GM19328 (cell line): ENCODE results near the gene B3GNT8.
"Not testable (repeated sequence)": the region's sequence is repeated elsewhere in the genome, so short reads cannot be mapped to it uniquely, and the experiment has no call there.

Experiments
- ATAC-seq: cut with Tn5 transposase; IDR thresholded peaks from one replicate; pipeline ENCODE4 v1.9.1; 2021; ENCODE audit warnings: mild to moderate bottlenecking, moderate library complexity; ENCODE audit not compliant: unreplicated experiment

B3GNT8 gene

DNA sequence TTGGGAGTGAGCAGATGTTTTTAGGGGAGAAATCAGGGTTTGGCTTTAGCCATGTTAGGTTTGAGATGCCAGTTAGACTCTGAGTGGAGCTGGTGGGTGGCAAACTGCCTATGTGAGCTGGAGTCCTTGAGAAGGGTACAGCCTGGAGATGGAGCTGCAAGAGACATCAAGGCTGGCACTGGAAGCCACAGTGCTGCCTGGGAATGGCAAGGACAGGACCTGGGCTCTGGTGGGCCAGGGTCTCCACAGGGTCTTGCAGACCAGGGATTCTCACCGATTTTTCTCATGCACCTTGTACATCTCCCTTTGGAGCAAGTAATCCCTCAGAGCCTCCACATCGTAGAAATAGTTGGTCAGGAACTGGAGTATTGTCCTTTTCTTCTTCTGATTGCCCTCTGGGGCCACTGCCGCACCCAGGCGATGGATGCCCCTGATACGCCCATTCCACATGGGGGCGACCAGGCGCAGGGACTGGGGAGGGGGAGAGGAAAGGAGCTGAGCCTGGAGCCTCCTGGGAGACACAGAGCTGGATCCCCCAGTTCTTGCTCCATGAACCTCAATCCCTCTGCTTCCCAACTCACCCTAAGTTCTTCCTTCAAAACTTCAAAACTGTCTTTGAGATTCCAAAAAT is 10.9 kb upstream of the B3GNT8 start:
- no peak for ATAC-seq

DNA sequence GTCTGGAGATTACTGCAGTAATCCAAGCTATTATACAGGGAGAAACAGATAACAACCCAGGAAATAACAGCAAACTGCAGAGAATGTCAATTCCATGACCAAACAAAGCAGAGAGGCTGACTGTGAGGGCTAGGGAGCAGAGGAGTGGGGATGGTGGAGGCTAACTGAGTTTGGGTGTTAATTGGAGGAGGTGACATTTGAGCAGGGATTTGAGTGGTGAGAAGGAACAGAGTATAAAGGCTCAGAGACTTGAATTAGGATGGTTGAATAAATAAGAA is 9.4 kb upstream of the B3GNT8 start:
- no peak for ATAC-seq

DNA sequence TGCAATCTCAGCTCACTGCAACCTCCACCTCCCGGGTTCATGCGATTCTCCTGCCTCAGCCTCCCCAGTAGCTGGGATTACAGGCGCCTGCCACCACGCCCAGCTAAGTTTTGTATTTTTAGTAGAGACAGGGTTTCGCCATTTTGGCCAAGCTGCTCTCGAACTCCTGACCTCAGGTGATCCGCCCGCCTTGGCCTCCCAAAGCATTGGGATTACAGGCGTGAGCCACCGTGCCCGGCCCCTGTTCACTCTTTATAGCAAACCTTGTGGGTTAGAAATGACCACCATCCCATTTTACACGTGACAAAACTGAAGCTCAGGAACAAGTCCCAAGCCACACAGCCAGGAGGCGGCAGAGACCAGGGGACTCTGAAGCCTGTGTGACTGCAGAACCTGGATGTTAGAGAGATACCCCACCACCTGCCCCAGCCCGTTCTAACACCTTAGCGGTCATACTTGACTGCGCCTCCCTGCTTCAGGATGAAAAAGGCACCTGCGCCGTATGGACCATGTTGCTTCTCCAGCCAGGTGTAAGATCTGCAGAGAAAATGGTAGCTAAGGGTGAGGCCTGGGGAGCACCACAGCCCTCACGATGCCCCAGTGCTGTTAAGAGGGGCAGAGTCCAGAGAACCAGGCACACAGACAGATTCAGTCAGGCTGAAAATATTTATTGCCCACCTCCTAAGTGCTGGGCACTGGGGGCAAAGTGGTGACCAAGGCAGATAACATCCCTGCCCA is 8.9 kb upstream of the B3GNT8 start:
- no peak for ATAC-seq

DNA sequence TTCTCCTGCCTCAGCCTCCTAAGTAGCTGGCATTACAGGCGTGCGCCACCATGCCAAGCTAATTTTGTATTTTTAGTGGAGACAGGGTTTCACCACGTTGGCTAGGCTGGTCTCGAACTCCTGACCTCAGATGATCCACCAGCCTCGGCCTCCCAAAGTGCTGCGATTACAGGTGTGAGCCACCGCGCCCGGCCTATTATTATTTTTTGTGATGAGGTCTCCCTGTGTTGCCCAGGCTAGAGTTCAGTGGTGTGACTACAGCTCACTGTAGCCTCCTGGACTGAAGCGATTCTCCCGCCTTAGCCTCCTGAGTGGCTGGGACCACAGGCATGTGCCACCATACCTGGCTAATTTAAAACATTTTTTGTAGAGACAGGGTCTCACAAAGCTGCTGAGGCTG is 8.2 kb upstream of the B3GNT8 start:
- not testable (repeated sequence) for ATAC-seq

DNA sequence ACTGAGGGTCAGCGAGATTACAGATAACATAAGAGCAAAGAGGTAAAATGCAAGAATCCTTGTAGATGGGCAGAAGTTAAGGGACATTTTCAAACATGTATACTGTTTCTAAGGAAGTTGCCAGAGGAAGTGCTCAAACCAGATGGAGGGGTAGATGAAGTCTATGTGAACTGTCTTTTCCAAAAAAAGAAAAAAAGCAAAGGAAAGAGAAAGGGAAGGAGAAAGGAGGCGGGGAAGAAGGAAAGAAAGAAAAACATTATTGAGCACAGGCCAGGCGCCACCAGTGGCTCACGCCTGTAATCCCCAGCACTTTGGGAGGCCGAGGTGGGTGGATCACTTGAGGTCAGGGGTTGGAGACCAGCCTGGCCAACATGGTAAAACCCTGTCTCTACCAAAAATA is 7.3 kb upstream of the B3GNT8 start:
- ATAC-seq = no peak

DNA sequence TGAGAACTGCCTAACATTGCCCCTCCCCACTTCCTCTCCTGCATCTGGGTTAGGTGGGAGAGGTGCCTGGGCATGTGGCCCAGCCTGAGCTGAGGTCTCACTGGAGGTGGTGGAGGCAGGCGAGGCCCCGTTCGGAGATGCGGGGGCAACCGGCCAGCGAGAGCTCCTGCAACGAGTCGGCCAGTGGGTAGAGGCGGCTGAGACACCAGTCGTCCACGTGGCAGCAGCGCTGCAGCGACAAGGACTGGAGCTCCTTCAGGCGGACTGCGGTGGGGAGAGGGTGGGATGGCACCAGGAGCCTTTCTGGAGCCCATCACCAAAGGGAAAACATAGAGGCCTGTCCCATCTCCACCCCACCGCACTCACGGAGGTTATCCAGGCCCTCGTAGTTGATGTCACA is 6.0 kb upstream of the B3GNT8 start:
- no peak for ATAC-seq

DNA sequence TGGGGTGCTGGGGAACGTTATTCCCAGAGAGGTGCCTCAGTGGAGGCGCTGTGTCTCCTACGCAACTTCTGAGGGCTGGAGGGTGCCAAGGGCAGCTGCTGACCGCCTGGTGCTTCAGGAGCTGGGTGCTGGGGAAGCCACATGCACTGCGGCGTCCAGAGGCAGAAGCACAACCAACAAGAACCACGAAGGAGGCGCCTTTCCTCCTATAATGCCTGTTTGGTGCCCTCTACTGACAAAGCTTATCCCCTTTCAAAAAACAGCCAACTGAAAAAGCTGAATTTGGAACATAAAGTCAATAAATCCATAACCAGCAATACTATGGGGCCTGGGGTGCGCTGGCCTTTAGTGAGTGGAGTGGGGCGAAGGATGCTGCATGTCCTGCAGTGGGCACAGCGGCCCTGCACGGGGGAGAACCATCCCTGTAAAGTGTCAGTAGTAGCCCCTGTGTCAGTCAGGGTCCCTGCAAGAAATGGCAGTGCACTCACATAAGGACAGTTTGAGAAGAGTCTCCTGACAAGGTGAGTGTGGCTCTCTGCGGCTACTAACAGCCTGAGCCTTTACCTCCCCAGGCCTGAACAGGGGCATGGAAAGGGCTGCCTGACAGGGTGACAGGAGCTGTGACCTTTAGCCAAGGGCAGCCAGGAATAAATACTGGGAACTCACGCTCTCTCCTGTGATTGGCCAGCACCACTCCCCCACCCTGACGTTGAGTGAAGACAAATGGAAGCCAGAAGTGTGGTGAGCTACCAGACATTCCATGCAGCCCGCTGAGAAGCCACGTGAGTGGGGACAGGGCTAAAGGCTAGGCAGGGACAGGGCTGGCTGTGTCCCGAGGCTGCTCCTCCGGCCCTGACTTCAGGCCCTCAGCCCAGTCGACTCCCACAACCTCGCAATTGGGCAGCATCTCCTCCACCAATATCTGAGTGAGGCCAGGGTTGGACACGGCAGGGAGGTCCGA is 4.5 kb upstream of the B3GNT8 start:
- no peak for ATAC-seq

DNA sequence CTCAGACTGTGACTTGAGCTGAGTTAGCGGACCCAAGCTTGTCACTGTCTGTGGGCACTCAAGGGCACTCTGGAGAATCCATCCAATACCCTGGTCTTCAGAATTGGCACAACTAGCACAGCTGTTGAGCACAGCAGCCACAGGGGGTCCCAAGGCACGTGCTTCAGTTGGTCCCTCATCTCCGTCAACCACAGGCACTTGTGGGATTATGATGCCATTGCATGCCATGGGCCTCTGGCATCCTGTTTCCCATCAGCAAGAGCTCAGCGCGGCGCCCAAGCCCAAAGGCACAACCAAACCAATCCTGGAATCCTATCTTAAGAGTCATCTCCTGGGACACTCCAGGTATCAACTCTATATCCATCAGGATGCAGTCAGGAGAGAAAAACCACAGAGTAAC is 3.7 kb upstream of the B3GNT8 start:
- no peak for ATAC-seq

DNA sequence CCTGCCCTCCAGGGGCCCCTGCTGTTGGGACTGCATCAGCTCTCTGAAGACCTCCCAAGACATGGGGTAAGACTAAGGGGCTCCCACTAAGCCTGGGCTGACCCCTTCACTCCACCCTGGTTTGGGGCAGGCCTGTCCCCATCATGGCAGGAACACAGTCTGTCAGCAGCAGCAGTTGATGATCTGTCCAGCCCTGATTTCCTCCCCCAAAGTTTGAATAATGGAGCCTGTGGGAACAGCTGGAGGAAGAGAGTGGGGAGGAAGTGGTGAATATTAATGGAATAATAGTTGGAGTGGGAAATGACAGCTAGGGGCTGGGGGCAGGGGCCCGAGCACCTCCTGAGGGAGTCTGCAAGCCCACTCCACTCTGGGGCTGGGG is 1.3 kb upstream of the B3GNT8 start:
- no peak for ATAC-seq

DNA sequence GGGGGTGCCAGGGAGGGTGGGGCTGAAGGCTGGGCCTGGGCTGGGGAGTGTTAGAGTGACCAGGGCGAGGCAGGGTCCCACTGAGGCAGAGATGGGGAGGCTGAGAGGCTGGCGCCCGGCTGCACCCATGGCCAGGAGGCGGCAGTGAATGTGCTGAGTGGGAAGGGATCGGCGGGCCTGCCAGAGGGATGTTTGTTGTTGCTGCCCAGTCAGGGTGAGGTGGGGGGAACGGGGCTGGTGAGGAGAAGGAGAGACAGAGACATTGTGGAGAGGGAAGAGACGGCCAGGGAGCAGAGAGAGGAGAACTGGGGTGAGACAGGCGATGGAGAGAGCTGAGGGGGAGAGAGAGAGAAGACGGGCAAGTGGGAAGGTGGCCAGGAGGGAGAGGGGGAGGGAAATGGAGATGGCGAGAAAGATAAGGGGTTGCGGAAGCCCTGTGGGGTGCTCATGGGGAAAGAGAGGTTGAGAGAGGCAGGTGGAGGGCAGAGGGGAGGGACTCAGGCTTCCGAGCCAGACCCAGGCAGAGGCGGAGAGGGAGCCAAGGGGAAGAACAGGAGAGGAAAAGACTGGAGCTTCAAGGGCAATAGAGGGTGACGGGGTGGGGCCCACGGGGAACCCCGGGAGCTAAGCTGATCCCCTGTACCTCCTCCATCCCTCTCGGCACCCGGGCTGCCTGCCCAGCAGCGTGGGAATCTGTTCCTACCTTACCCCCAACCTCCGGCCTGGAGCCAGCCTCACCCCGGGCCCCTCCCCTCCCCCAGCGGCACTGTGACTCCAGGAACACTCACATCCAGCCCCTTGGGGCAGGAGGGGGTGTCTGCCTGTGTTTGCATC is 690 bp upstream of the B3GNT8 start:
- ATAC-seq = no peak

DNA sequence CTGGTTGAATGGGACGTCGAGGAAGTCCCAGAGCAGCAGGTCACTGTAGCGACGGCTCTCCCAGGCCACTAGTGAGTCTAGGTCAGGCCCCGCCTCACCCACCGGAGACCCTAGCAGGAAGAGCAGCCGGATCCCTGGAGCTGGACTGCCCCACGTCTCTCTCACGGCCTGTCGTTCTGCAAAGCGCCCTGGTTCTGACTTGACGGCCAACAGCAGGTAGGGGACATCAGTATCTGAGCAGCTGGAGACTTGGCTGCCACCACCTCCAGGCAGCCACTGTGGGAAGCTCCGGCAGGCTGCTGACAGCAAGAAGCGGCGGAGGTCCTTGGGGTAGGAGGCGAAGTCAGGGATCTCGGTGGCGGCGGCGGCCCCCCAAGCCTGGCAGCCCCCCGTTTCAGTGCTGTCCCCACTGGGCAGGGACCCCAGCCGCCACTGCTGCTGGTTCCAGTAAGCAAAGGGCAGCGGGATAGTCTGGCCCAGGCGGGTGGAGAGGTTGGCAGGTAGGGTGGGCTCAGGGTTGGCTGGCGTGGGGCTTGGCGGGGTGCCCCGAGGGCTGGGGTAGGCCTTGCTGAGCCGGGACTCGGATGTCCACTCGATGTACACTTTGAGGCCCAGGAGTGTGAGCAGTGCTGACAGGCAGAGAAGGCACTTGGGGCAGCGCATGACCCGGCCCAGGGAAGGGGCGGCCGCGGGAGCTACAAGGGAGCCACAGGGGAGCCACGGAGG is 895 bp downstream of the B3GNT8 start:
- no peak for ATAC-seq

DNA sequence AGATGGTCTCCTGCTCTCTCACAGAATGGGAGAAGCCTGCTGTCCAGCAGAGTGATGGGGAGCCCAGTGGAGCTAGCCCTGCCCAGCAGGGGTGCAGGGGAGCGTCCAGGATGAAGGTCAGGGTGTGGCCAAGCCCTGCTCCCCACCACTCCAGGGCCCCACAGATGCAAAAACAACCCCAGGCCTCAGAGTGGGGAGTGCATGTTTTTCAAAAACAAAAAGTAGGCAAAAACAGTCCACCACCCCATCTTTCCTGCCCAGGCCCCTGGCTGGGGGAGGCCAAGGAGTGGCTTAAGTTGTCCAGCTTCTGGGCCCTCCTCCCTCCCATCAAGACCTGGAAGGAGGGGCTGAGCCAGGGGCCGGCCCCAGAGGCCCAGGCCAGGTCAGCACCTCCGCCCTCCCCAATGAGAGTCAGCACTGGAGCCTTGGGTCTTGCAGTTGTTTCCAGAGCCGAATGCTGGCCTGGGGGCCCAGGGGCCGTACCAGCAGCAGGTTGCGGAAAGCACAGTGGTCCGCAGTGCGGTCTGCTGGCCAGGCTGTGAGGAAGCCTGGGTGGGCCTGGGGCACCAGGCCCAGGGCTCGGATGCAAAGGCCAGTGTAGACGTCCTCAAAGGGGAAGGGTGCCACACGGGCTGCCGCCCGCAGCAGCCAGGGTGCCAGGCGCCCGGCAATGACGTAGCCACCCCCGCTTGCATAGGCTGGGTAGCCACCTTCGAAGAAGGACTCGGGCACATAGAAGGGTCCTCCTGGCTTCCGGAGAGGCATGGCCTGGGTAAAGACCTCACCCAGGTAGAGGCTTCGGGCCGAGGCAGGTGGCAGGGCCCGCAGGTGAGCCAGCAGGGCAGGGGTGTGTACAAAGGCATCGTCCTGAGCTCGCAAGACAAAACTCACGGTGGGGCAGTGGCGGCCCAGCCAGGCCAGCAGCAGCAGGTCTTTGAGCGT is 1.7 kb downstream of the B3GNT8 start:
- ATAC-seq = no peak

DNA sequence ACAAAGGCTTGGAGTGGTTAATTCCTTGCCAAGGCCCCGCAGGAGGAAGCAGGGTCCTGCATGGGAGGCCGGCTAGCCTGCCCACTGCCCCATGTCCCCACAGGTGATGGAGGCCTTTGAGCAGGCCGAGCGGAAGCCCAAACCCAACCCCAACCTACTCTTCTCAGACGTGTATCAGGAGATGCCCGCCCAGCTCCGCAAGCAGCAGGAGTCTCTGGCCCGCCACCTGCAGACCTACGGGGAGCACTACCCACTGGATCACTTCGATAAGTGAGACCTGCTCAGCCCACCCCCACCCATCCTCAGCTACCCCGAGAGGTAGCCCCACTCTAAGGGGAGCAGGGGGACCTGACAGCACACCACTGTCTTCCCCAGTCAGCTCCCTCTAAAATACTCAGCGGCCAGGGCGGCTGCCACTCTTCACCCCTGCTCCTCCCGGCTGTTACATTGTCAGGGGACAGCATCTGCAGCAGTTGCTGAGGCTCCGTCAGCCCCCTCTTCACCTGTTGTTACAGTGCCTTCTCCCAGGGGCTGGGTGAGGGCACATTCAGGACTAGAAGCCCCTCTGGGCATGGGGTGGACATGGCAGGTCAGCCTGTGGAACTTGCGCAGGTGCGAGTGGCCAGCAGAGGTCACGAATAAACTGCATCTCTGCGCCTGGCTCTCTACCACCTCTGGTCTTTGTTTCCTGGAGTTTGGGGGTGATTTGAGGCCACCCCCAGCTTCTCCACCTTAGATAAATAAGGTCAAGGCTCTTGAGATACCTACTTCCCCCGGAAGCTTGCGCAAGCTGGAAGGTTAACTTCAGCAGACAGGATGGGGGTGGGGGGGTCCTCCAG is 2.6 kb downstream of the B3GNT8 start:
- no peak for ATAC-seq

DNA sequence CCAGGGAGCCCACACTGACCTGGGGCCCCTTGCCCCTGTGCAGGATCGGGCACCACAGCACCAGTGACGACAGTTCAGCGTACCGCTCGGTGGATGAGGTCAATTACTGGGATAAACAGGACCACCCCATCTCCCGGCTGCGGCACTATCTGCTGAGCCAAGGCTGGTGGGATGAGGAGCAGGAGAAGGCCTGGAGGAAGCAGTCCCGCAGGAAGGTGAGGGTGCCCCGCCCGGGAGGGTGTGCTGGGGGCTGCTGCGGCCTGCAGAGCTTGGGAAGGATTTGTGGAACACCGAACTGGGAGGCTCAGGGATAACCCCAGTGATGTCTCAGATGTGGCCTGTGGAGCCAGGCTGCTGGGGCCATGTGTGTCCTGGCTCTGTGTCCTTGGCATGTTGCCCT is 4.2 kb downstream of the B3GNT8 start:
- ATAC-seq = no peak

DNA sequence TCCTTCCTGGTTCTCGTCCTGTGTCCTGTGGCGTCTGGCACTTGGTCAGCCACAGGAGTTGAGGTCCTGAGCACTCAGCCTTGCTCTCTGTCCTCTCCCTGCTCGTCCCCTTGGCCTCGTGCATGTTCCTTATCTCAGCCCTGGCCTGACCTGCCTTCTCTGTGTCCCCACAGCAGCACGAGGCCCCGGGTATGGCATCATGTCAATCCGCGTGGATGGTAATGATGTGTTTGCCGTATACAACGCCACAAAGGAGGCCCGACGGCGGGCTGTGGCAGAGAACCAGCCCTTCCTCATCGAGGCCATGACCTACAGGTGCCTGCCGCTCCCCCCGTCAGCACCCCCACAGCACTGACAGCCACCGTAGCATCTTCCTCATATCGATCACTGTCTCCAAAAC is 4.7 kb downstream of the B3GNT8 start:
- ATAC-seq = no peak

DNA sequence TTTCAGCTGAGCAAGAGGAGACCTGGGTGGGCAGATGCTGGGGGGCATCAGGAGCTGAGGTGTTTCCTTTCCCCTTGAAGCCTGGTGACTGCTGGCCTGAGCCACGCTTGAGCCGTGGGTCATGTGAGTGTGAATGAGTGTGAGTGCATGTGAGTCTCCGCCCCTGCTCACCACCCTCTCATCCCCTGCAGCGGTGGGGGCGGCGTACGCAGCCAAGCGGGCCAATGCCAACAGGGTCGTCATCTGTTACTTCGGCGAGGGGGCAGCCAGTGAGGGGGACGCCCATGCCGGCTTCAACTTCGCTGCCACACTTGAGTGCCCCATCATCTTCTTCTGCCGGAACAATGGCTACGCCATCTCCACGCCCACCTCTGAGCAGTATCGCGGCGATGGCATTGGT is 5.2 kb downstream of the B3GNT8 start:
- no peak for ATAC-seq

DNA sequence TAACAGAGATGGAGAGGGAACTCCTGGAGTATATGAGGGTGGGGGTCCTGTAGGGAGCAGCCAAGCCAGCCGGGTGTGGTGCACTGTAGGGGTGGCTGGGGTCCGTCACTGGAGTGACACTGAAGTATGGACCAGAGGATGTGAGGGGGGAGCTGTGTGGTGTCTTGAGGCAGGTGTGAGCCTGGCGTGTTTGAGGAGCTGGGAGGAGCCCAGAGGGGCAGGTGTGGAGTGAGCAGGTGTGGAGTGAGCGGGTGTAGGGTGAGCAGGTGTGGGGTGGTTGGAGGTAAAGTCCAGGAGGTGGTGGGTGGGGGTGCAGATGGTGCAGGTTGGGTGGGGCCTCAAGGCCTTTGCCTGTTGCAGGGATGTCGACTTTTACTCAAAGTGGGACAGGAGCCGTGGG is 5.9 kb downstream of the B3GNT8 start:
- ATAC-seq = no peak

DNA sequence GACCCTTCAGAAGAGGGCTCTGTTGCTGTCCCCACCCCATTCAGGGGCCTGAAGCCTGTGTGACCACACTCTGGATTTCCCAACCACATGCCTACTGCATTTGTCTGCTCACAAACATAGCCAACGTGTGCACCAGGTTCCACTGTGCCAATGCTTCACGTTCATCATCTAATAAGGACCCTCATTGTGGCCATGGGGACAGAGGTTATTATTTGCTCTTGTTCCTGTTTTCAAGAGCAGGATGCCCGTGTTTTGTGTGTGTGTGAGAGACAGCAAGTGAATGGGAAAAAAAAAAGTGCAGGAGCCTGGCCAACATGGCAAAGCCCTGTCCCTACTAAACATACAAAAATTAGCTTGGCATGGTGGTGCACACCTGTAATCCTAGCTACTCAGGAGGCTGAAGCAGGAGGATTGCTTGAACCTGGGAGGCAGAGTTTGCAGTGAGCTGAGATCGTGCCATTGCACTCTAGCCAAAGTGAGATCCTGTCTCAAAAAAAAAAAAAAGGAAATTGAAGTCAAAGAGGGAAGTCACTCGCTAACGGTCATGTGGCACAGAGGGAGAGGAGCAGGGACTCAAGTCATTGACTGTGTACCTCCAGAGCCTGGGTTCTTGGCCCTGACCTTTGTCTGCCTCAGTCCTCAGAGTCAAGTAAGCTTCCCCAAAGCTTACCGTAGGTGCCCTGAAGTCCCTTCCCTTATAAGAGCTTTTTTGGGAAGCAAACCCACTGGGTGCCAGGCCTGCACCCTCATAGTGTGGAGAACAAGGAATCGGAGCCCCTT is 6.9 kb downstream of the B3GNT8 start:
- ATAC-seq = no peak
